HCT116 (cell line): ENCODE results near the gene FADS6. TPM values are rescaled to one million over a fixed set of nuclear protein-coding genes. Genes with fewer than 3 reads are reported as not detected.

Source experiments
- ATAC-seq: fragments of 200-7000 bp; cut with Tn5 transposase; 2 replicates; pipeline ENCODE4 v1.9.1; 2020; ENCODE audit warnings: mild to moderate bottlenecking, moderate library complexity
- BruUV-seq: library from RNA; stranded (reverse); fragments of 400-500 nt; replicated peaks from 2 replicates; lab custom pipeline; 2021; lab: Mats Ljungman, UMichigan
- CTCF ChIA-PET: fragments of 300-600 bp; sonication (Branson Sonifier 250); formaldehyde crosslinking; loops from one replicate; lab custom pipeline; 2021; ENCODE audit warnings: antibody characterized with exemption; lab: Charles Lee
- POLR2A ChIA-PET: fragments of 300-600, 350-600 bp; sonication (Branson Sonifier 250); formaldehyde crosslinking; loops from one replicate; lab custom pipeline; 2021; ENCODE audit warnings: antibody characterized with exemption; lab: Charles Lee
- RAD21 ChIA-PET, 2 experiments: fragments of 300-600 bp; sonication (Branson Sonifier 250); formaldehyde crosslinking; loops; one replicate each; lab custom pipeline; 2023; ENCODE audit warnings: low total read pairs in 2 of 2; ENCODE audit not compliant: uncharacterized antibody in 2 of 2, unreplicated experiment in 2 of 2, low non-redundant PET in 1 of 2; lab: Charles Lee
- DNase-seq: peaks from one replicate; pipeline ENCODE4 v3.0.0-alpha.2; 2010; ENCODE audit warnings: low read depth, low spot score
- H2AFZ ChIP-seq: fragments of 200-600 bp; shearing (Covaris generic), sonication (generic); 2 replicates; pipeline ENCODE4 v1.6.1; 2017; ENCODE audit warnings: low read depth, mixed run types, mixed read lengths, antibody characterized with exemption, low read length; ENCODE audit not compliant: poor library complexity, severe bottlenecking
- H3K27ac ChIP-seq: 2 replicates; pipeline ENCODE4 v1.5.1; 2012; ENCODE audit warnings: low read depth, low read length
- H3K27me3 ChIP-seq: fragments of 200-600 bp; sonication (generic); 2 replicates; pipeline ENCODE4 v1.6.1; 2016; ENCODE audit warnings: mixed run types, low read length, mixed read lengths; ENCODE audit not compliant: insufficient read depth
- H3K36me3 ChIP-seq, 2 experiments: fragments of 200-500 bp in 1 of 2; fragments of 200-600 bp in 1 of 2; sonication (Bioruptor generic) in 1 of 2; sonication (generic) in 1 of 2; 2 replicates each; pipeline versions ENCODE4 v1.5.1 to v1.6.1; 2014 to 2016; ENCODE audit warnings: low read length in 2 of 2, inconsistent platforms in 1 of 2, mixed read lengths in 1 of 2, mixed run types in 1 of 2; ENCODE audit not compliant: insufficient read depth in 2 of 2, control insufficient read depth in 1 of 2
- H3K4me1 ChIP-seq, 2 experiments: fragments of 200-600 bp in 1 of 2; sonication (generic) in 1 of 2; 2 replicates each; pipeline versions ENCODE4 v1.5.1 to v1.6.1; 2012 to 2017; ENCODE audit warnings: low read length in 2 of 2, inconsistent platforms in 1 of 2, mild to moderate bottlenecking in 1 of 2, mixed read lengths in 1 of 2, mixed run types in 1 of 2, moderate library complexity in 1 of 2; ENCODE audit not compliant: insufficient read depth in 2 of 2, control insufficient read depth in 1 of 2
- H3K4me2 ChIP-seq: fragments of 200-600 bp; sonication (generic); 2 replicates; pipeline ENCODE4 v1.6.1; 2017; ENCODE audit warnings: mixed run types, low read length, mixed read lengths
- H3K4me3 ChIP-seq, 2 experiments: fragments of 200-600 bp in 1 of 2; sonication (generic) in 1 of 2; replicated peaks in 1 of 2; 2 replicates each; pipeline ENCODE4 v1.5.1; 2011 to 2016; ENCODE audit warnings: low read length in 2 of 2, control low read depth in 1 of 2, low read depth in 1 of 2, mild to moderate bottlenecking in 1 of 2, mixed read lengths in 1 of 2, mixed run types in 1 of 2
- H3K79me2 ChIP-seq: fragments of 200-600 bp; sonication (generic); 2 replicates; pipeline ENCODE4 v1.6.1; 2017; ENCODE audit warnings: mild to moderate bottlenecking, mixed run types, low read length, moderate library complexity, mixed read lengths; ENCODE audit not compliant: insufficient read depth
- H3K9ac ChIP-seq: fragments of 200-600 bp; sonication (generic); 2 replicates; pipeline ENCODE4 v1.6.1; 2016; ENCODE audit warnings: low read length, mixed read lengths
- H3K9me2 ChIP-seq: fragments of 200-600 bp; sonication (generic), shearing (Covaris generic); 2 replicates; pipeline ENCODE4 v1.6.1; 2017; ENCODE audit warnings: mixed run types, mild to moderate bottlenecking, moderate library complexity; ENCODE audit not compliant: insufficient read depth
- H3K9me3 ChIP-seq, 2 experiments: fragments of 200-500 bp in 1 of 2; fragments of 200-600 bp in 1 of 2; sonication (Bioruptor generic) in 1 of 2; sonication (generic) in 1 of 2; 2 replicates each; pipeline ENCODE4 v1.6.1; 2014 to 2017; ENCODE audit warnings: low read length in 2 of 2, mixed read lengths in 2 of 2, inconsistent platforms in 1 of 2, low read depth in 1 of 2, mild to moderate bottlenecking in 1 of 2, mixed run types in 1 of 2, moderate library complexity in 1 of 2; ENCODE audit not compliant: control insufficient read depth in 1 of 2, insufficient read depth in 1 of 2
- H4K20me1 ChIP-seq: fragments of 200-600 bp; sonication (generic), shearing (Covaris generic); 2 replicates; pipeline ENCODE4 v1.6.1; 2017; ENCODE audit warnings: mixed run types, mild to moderate bottlenecking, moderate library complexity; ENCODE audit not compliant: insufficient read depth
- ATF3 ChIP-seq: IDR thresholded peaks from 2 replicates; pipeline ENCODE4 v1.6.1; 2012
- CBX3 ChIP-seq: IDR thresholded peaks from 2 replicates; pipeline ENCODE4 v1.6.1; 2012; ENCODE audit warnings: low read depth
- CEBPB ChIP-seq: IDR thresholded peaks from 2 replicates; pipeline ENCODE4 v1.6.1; 2012; ENCODE audit warnings: low read depth
- CTCF ChIP-seq, 3 experiments: fragments of 200-600 bp in 1 of 3; sonication (generic) in 1 of 3; IDR thresholded peaks in 2 of 3; conservative IDR thresholded peaks in 1 of 3; 2 replicates each; pipeline ENCODE4 v1.5.1; 2012 to 2017; ENCODE audit warnings: low read depth in 2 of 3, low read length in 2 of 3, antibody characterized with exemption in 1 of 3, borderline replicate concordance in 1 of 3, control low read depth in 1 of 3, mild to moderate bottlenecking in 1 of 3, mixed read lengths in 1 of 3, mixed run types in 1 of 3, moderate library complexity in 1 of 3; ENCODE audit not compliant: insufficient read depth in 1 of 3
- EGR1 ChIP-seq: IDR thresholded peaks from 2 replicates; pipeline ENCODE4 v1.6.1; 2012; ENCODE audit warnings: low read depth
- ELF1 ChIP-seq: IDR thresholded peaks from 2 replicates; pipeline ENCODE4 v1.6.1; 2012; ENCODE audit warnings: low read depth, borderline replicate concordance
- EZH2phosphoT487 ChIP-seq: fragments of 200-600 bp; IDR thresholded peaks from 2 replicates; pipeline ENCODE4 v1.6.1; 2018; ENCODE audit warnings: antibody characterized with exemption, borderline replicate concordance
- FOSL1 ChIP-seq: IDR thresholded peaks from 2 replicates; pipeline ENCODE4 v1.6.1; 2012; ENCODE audit warnings: low read depth
- JUND ChIP-seq: IDR thresholded peaks from 2 replicates; pipeline ENCODE4 v1.6.1; 2012
- POLR2A ChIP-seq: IDR thresholded peaks from 2 replicates; pipeline ENCODE4 v1.7.0; 2011; ENCODE audit warnings: borderline replicate concordance; ENCODE audit not compliant: insufficient read depth, insufficient read length; ENCODE audit errors: extremely low read depth
- RAD21 ChIP-seq: IDR thresholded peaks from 2 replicates; pipeline ENCODE4 v1.6.1; 2012; ENCODE audit warnings: low read depth, mild to moderate bottlenecking
- SIN3A ChIP-seq: IDR thresholded peaks from 2 replicates; pipeline ENCODE4 v1.6.1; 2012; ENCODE audit warnings: low read depth
- SP1 ChIP-seq: IDR thresholded peaks from 2 replicates; pipeline ENCODE4 v1.6.1; 2012; ENCODE audit warnings: low read depth
- SRF ChIP-seq: IDR thresholded peaks from 2 replicates; pipeline ENCODE4 v1.6.1; 2012; ENCODE audit warnings: low read depth
- TCF7L2 ChIP-seq: IDR thresholded peaks from 2 replicates; pipeline ENCODE4 v1.7.0; 2011; ENCODE audit warnings: borderline replicate concordance, inconsistent platforms; ENCODE audit not compliant: insufficient read depth, insufficient read length; ENCODE audit errors: extremely low read depth
- ZBTB33 ChIP-seq: IDR thresholded peaks from 2 replicates; pipeline ENCODE4 v1.6.1; 2011; ENCODE audit warnings: mild to moderate bottlenecking, low read length, moderate library complexity; ENCODE audit not compliant: insufficient replicate concordance; ENCODE audit errors: extremely low read depth
- ZFX ChIP-seq: fragments of 450-650 bp; IDR thresholded peaks from 2 replicates; pipeline ENCODE4 v1.6.1; 2017
- intact Hi-C: fragments of 100-400 bp; cut with micrococcal nuclease; formaldehyde crosslinking; loops from 2 replicates; pipeline ENCODE4 v1.10.0; 2022
- total RNA-seq: library from RNA; stranded (reverse); gene quantifications from one replicate; pipeline ENCODE4 v1.2.1, GENCODE V29; 2021; ENCODE audit not compliant: unreplicated experiment

FADS6 gene
- total RNA-seq, 1 experiment from 2014 or later, result not detected

GRCh38 chr17:74827800-74828199 lies 65.6 kb downstream of the FADS6 start:
- Histone ChIP-seq H3K9me2 (no peaks in the 10 kb centered on the region), H3K4me1 (no peaks in the 10 kb centered on the region), H3K36me3 (no peaks in the 10 kb centered on the region), H3K27ac (no peak overlapping the region), H3K4me2 (no peak overlapping the region), H3K9me3 (no peaks in the 10 kb centered on the region), H3K4me3 (no peak overlapping the region), H3K9ac (no peak overlapping the region), H3K79me2 (no peaks in the 10 kb centered on the region), H2AFZ (no peak overlapping the region), H3K27me3 (no peaks in the 10 kb centered on the region), H4K20me1 (no peaks in the 10 kb centered on the region)
- ChIA-PET CTCF (interaction anchor here (1.5 kb wide), 1 partner anchor 15 kb away, joined by 5 read pairs; no protein-coding TSS in a partner anchor), POLR2A (interaction anchor here (1.2 kb wide), 1 partner anchor 45 kb away, joined by 3 read pairs; the partner anchor contains the start of gene FDXR), RAD21 (no interaction called here)
- BruUV-seq, result no TSS peak
- no peak for DNase-seq
- intact Hi-C loops, result no loop called here
- no peak for ATAC-seq
- TF ChIP-seq RAD21 (no peak), EGR1 (no peak), EZH2phosphoT487 (no peak), SIN3A (no peak), FOSL1 (no peak), JUND (no peak), CTCF (IDR thresholded peaks at IDR 0.05 in 2 of 3, conservative IDR thresholded peaks at IDR 0.05 in 1 of 3; ENCODE audit: borderline replicate concordance in 1 of 3, insufficient read depth in 1 of 3, low read depth in 2 of 3, low read length in 2 of 3) (no peak), ATF3 (no peak), CEBPB (no peak), CBX3 (no peak), TCF7L2 (no peak), ZBTB33 (no peak), POLR2A (no peak), ELF1 (no peak), SRF (no peak), ZFX (no peak), SP1 (no peak)

Other genes starting within 250 kb of the FADS6 start
- not detected for gene CD300LF, start 180.7 kb downstream of the FADS6 start, total RNA-seq
- gene RAB37, start 156.4 kb downstream of the FADS6 start, total RNA-seq, result 8.2 TPM
- 129 TPM for gene NHERF1, start 145.0 kb downstream of the FADS6 start, total RNA-seq
- gene NAT9, start 117.3 kb downstream of the FADS6 start, total RNA-seq, result 88.7 TPM
- gene GRIN2C, start 33.7 kb downstream of the FADS6 start, total RNA-seq, result 2.2 TPM
- gene FDXR, start 20.6 kb downstream of the FADS6 start, total RNA-seq, result 98.8 TPM
- 3.1 TPM for gene USH1G, start 29.6 kb upstream of the FADS6 start, total RNA-seq
- not detected for gene OTOP2, start 30.6 kb upstream of the FADS6 start, total RNA-seq
- gene OTOP3, start 42.3 kb upstream of the FADS6 start, total RNA-seq, result not detected
- gene HID1, start 79.1 kb upstream of the FADS6 start, total RNA-seq, result 43.8 TPM
- gene CDR2L, start 94.0 kb upstream of the FADS6 start, total RNA-seq, result 26.5 TPM
- 80.5 TPM for gene MRPL58, start 119.0 kb upstream of the FADS6 start, total RNA-seq
- 407 TPM for gene ATP5PD, start 153.3 kb upstream of the FADS6 start, total RNA-seq
- 23.3 TPM for gene KCTD2, start 153.6 kb upstream of the FADS6 start, total RNA-seq
- 79.3 TPM for gene SLC16A5, start 194.3 kb upstream of the FADS6 start, total RNA-seq
- 43.2 TPM for gene ARMC7, start 216.3 kb upstream of the FADS6 start, total RNA-seq
- gene NT5C, start 238.1 kb upstream of the FADS6 start, total RNA-seq, result 115 TPM